D721Med (cell line): ENCODE measurements around the gene LAMB3.

ENCODE experiments used
- DNase-seq: peaks from one replicate; pipeline ENCODE4 v3.0.0; 2011; ENCODE audit warnings: low spot score; ENCODE audit not compliant: insufficient read length
- FAIRE-seq: peaks from 2 replicates; lab custom pipeline; 2011; peaks lifted over from hg19 to GRCh38; lab: Jason Lieb, UNC
- CTCF ChIP-seq: IDR thresholded peaks from 2 replicates; pipeline ENCODE4 v1.5.1; 2012; ENCODE audit warnings: mild to moderate bottlenecking, control low read depth; ENCODE audit not compliant: insufficient read depth; ENCODE audit errors: missing control alignments

LAMB3 gene

GRCh38 chr1:209567698-209568175 is 84.5 kb downstream of the LAMB3 start:
- DNase-seq = no peak
- TF ChIP-seq CTCF = no peak
- FAIRE-seq = no peak

- peak; percentile 95 for TF ChIP-seq CTCF
- FAIRE-seq = no peak
- DNase-seq = no peak
Measured at GRCh38 chr1:209565759-209566678, 86.2 kb downstream of the LAMB3 start.
